ENCODE results near the gene TSC22D1. TPM values are rescaled to one million over a fixed set of nuclear protein-coding genes. Genes with fewer than 3 reads are reported as not detected.

TSC22D1 gene
- polyA plus RNA-seq, 1 donor from 2014 or later = 355 TPM

- Histone ChIP-seq H3K36me3 (ENCODE audit: insufficient read depth, low read length) (no peaks in the 10 kb centered on the region), H3K9me3 (ENCODE audit: low read length) (no peaks in the 10 kb centered on the region), H3K9me2 (ENCODE audit: insufficient read depth, low read length) (no peaks in the 10 kb centered on the region), H2AFZ (ENCODE audit: low read depth, low read length) (no peak overlapping the region), H3K79me2 (replicated peaks; ENCODE audit: insufficient read depth, low read length) (no peaks in the 10 kb centered on the region), H3K27ac (ENCODE audit: low read length) (peak overlapping the region; percentile 52), H3K4me2 (ENCODE audit: low read length) (peak overlapping the region; percentile 63), H4K20me1 (ENCODE audit: insufficient read depth) (no peaks in the 10 kb centered on the region), H3K27me3 (ENCODE audit: insufficient read depth, low read depth, low read length) (no peaks in the 10 kb centered on the region), H3K9ac (ENCODE audit: low read length) (peak overlapping the region; percentile 3), H3F3A (ENCODE audit: insufficient read depth, low read length, poor library complexity, severe bottlenecking) (no peaks in the 10 kb centered on the region), H3K4me3 (ENCODE audit: low read length) (peak overlapping the region; percentile 42)
- TF ChIP-seq CTCF (IDR thresholded peaks at IDR 0.05; ENCODE audit: poor library complexity, severe bottlenecking) (peak; percentile 13), EZH2 (IDR thresholded peaks at IDR 0.05; ENCODE audit: borderline replicate concordance, insufficient read depth, low read length, poor library complexity, severe bottlenecking) (no peak), REST (IDR thresholded peaks at IDR 0.05; ENCODE audit: borderline replicate concordance) (no peak), SMC3 (conservative IDR thresholded peaks at IDR 0.05; ENCODE audit: poor library complexity) (no peak), POLR2AphosphoS5 (IDR thresholded peaks at IDR 0.05) (peak; percentile 23), MXI1 (conservative IDR thresholded peaks at IDR 0.05; ENCODE audit: poor library complexity, severe bottlenecking) (no peak), RAD21 (conservative IDR thresholded peaks at IDR 0.05) (peak; percentile 8), TAF1 (IDR thresholded peaks at IDR 0.05; ENCODE audit: low read depth) (no peak), EP300 (conservative IDR thresholded peaks at IDR 0.05; ENCODE audit: poor library complexity, severe bottlenecking) (peak; percentile 65)
These were observed 46.1 kb upstream of the TSC22D1 start for GRCh38 chr13:44622261-44622660.

- Histone ChIP-seq H3K4me3 (ENCODE audit: low read length) (no peak overlapping the region), H3K27me3 (ENCODE audit: insufficient read depth, low read depth, low read length) (no peaks in the 10 kb centered on the region), H3K36me3 (ENCODE audit: insufficient read depth, low read length) (no peaks in the 10 kb centered on the region), H4K20me1 (ENCODE audit: insufficient read depth) (no peaks in the 10 kb centered on the region), H3K27ac (ENCODE audit: low read length) (no peak overlapping the region), H3K9ac (ENCODE audit: low read length) (no peak overlapping the region), H3F3A (ENCODE audit: insufficient read depth, low read length, poor library complexity, severe bottlenecking) (no peaks in the 10 kb centered on the region), H2AFZ (ENCODE audit: low read depth, low read length) (no peak overlapping the region), H3K4me2 (ENCODE audit: low read length) (no peak overlapping the region), H3K9me2 (ENCODE audit: insufficient read depth, low read length) (no peaks in the 10 kb centered on the region), H3K9me3 (ENCODE audit: low read length) (no peaks in the 10 kb centered on the region), H3K79me2 (replicated peaks; ENCODE audit: insufficient read depth, low read length) (no peaks in the 10 kb centered on the region)
- TF ChIP-seq MXI1 (conservative IDR thresholded peaks at IDR 0.05; ENCODE audit: poor library complexity, severe bottlenecking) (no peak), REST (IDR thresholded peaks at IDR 0.05; ENCODE audit: borderline replicate concordance) (no peak), SMC3 (conservative IDR thresholded peaks at IDR 0.05; ENCODE audit: poor library complexity) (no peak), EZH2 (IDR thresholded peaks at IDR 0.05; ENCODE audit: borderline replicate concordance, insufficient read depth, low read length, poor library complexity, severe bottlenecking) (no peak), POLR2AphosphoS5 (IDR thresholded peaks at IDR 0.05) (no peak), EP300 (conservative IDR thresholded peaks at IDR 0.05; ENCODE audit: poor library complexity, severe bottlenecking) (no peak), TAF1 (IDR thresholded peaks at IDR 0.05; ENCODE audit: low read depth) (no peak), RAD21 (conservative IDR thresholded peaks at IDR 0.05) (no peak), CTCF (IDR thresholded peaks at IDR 0.05; ENCODE audit: poor library complexity, severe bottlenecking) (no peak)
These were observed 43.9 kb upstream of the TSC22D1 start for GRCh38 chr13:44620057-44620456.

Measured in neural cell (in vitro differentiated cells).